ENCODE measurements around the gene PAEP. TPM values are rescaled to one million over a fixed set of nuclear protein-coding genes. Genes with fewer than 3 reads are reported as not detected.

Gene PAEP
- total RNA-seq, 2 donors from 2014 or later: not detected

- DNase-seq (no peak), ATAC-seq (no peak)
- intact Hi-C loops (cut with DNase I): no loop called here
Measured at GRCh38 chr9:135587658-135588057, 26.1 kb downstream of the PAEP start.

- no peak for ATAC-seq
- intact Hi-C loops (cut with DNase I): no loop called here
- peak; percentile 12 for DNase-seq
Measured at GRCh38 chr9:135588371-135588770, 26.8 kb downstream of the PAEP start.

GRCh38 chr9:135588886-135589595, 27.5 kb downstream of the PAEP start:
- intact Hi-C loops (cut with DNase I): no loop called here
- DNase-seq (no peak), ATAC-seq (no peak)

- DNase-seq: no peak
- intact Hi-C loops (cut with DNase I): no loop called here
- ATAC-seq: no peak
Measured at GRCh38 chr9:135589596-135590485, 28.3 kb downstream of the PAEP start.

GRCh38 chr9:135590486-135591079, 29.0 kb downstream of the PAEP start:
- DNase-seq (no peak), ATAC-seq (no peak)
- intact Hi-C loops (cut with DNase I): no loop called here

- peak; percentile 10 for DNase-seq
Measured at GRCh38 chr9:135591506-135592330, 30.2 kb downstream of the PAEP start.

GRCh38 chr9:135592331-135592590, 30.7 kb downstream of the PAEP start:
- intact Hi-C loops (cut with DNase I): no loop called here
- no peak for ATAC-seq
- no peak for DNase-seq

More at GRCh38 chr9:135591506-135592330, 30.2 kb downstream of the PAEP start:
- intact Hi-C loops (cut with DNase I): no loop called here
- ATAC-seq: no peak

GRCh38 chr9:135592625-135593024, 31.1 kb downstream of the PAEP start:
- no peak for DNase-seq
- ATAC-seq: no peak
- intact Hi-C loops (cut with DNase I): no loop called here

GRCh38 chr9:135596211-135596610, 34.7 kb downstream of the PAEP start:
- intact Hi-C loops (cut with DNase I): no loop called here
- no peak for DNase-seq

GRCh38 chr9:135600296-135600817, 38.8 kb downstream of the PAEP start:
- DNase-seq (no peak), ATAC-seq (no peak)
- intact Hi-C loops (cut with DNase I): loop anchor here in 1 of 2 donors (5.0 to 10.0 kb wide), 2 partner anchors 522 to 684 kb away; no protein-coding TSS in a partner anchor

More at GRCh38 chr9:135596211-135596610, 34.7 kb downstream of the PAEP start:
- ATAC-seq: no peak

- DNase-seq (no peak), ATAC-seq (no peak)
- intact Hi-C loops (cut with DNase I): loop anchor here in 1 of 2 donors (5.0 to 10.0 kb wide), 2 partner anchors 520 to 683 kb away; no protein-coding TSS in a partner anchor
Measured at GRCh38 chr9:135601988-135602387, 40.4 kb downstream of the PAEP start.

GRCh38 chr9:135602789-135603481, 41.4 kb downstream of the PAEP start:
- intact Hi-C loops (cut with DNase I): loop anchor here in 1 of 2 donors (5.0 to 10.0 kb wide), 2 partner anchors 519 to 682 kb away; no protein-coding TSS in a partner anchor
- ATAC-seq (peak; percentile 17 to 23), DNase-seq (no peak)

- no peak for DNase-seq
- intact Hi-C loops (cut with DNase I): loop anchor here in 1 of 2 donors (5.0 to 10.0 kb wide), 2 partner anchors 518 to 680 kb away; no protein-coding TSS in a partner anchor
- peak in 1 of 2 donors; percentile 19 for ATAC-seq
Measured at GRCh38 chr9:135604437-135605237, 43.1 kb downstream of the PAEP start.

- intact Hi-C loops (cut with DNase I): loop anchor here in 1 of 2 donors (10.0 kb wide), 1 partner anchor 679 kb away; no protein-coding TSS in a partner anchor
- no peak for DNase-seq
- no peak for ATAC-seq
Measured at GRCh38 chr9:135605238-135605781, 43.8 kb downstream of the PAEP start.

GRCh38 chr9:135606885-135607259, 45.3 kb downstream of the PAEP start:
- DNase-seq: no peak
- intact Hi-C loops (cut with DNase I): loop anchor here in 1 of 2 donors (10.0 kb wide), 1 partner anchor 678 kb away; no protein-coding TSS in a partner anchor
- no peak for ATAC-seq

GRCh38 chr9:135607401-135608293, 46.1 kb downstream of the PAEP start:
- ATAC-seq: no peak
- DNase-seq: peak; percentile 16
- intact Hi-C loops (cut with DNase I): loop anchor here in 1 of 2 donors (10.0 kb wide), 1 partner anchor 677 kb away; no protein-coding TSS in a partner anchor

All from left cardiac atrium (tissue), 4 donors.